Measurements from ENCODE around the gene FKBP3.

DNA sequence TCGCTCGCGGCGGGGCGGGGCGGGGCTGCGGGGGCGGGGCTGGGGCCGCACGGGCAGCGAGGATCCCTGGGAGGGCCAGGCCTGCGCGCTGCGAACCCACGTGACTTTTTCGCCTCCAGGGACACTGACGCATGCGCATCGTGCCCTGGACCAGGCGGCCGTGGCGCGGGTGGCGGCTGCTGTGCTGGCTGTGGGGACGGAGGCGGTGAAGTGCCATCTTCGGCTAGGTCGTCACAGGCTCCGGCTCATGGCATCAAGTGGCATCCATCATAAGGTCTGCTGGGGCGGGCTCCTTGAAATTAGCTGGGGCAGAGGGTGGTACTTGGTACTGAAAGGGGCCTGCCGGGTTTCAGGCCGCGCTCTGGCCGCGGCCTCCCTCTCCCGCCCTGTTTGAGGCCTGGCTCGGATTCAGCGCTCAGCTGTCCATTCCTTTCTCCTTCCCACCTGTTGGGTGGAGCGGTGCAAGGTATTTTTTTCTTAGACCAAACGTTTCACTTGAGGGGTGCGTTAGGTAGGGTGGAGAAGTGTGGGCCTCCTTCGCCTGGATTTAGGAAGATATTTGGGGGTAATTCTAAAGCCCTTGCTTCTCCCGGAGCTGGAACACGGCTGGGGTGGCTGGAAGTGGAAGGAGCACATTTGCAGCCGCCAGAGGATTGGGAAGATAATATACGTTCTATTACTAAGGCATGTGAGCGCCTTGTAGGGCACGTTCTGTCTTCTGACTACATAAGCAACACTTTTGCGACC is 50.1 kb downstream of the FKBP3 start, which contains the start of gene PRPF39:
- TF ChIP-seq POLR2AphosphoS5 (IDR thresholded peaks at IDR 0.05; ENCODE audit: borderline replicate concordance, low read depth, low read length), result peak; percentile 98
- no peak for TF ChIP-seq EZH2 (IDR thresholded peaks at IDR 0.05)
- TF ChIP-seq FOXP2 (optimal IDR thresholded peaks at IDR 0.05; ENCODE audit: control extremely low read depth, extremely low read length, insufficient read depth), result no peak

Data from SK-N-MC (cell line).